Measurements from ENCODE around the gene ZFX. TPM values are rescaled to one million over a fixed set of nuclear protein-coding genes. Genes with fewer than 3 reads are reported as not detected.
A peak's percentile ranks its signal among the peaks of the same experiment; 100 is the strongest.

The ZFX gene
- total RNA-seq, 1 donor from 2014 or later: 49.9 TPM

- peaks cover 22% of the 10 kb centered on the region for H3K36me3 Mint-ChIP-seq (ENCODE audit: low read depth)
- no peak overlapping the region for H3K27ac Mint-ChIP-seq
- no peak for DNase-seq
- no peak overlapping the region for H3K4me3 Mint-ChIP-seq
- no peaks in the 10 kb centered on the region for H3K27me3 Mint-ChIP-seq
- no peaks in the 10 kb centered on the region for H3K9me3 Mint-ChIP-seq
- intact Hi-C loops (cut with micrococcal nuclease): no loop called here
- peaks cover 14% of the 10 kb centered on the region for H3K4me1 Mint-ChIP-seq
Observed at GRCh38 chrX:24196509-24196908, 47.0 kb downstream of the ZFX start.

DNA sequence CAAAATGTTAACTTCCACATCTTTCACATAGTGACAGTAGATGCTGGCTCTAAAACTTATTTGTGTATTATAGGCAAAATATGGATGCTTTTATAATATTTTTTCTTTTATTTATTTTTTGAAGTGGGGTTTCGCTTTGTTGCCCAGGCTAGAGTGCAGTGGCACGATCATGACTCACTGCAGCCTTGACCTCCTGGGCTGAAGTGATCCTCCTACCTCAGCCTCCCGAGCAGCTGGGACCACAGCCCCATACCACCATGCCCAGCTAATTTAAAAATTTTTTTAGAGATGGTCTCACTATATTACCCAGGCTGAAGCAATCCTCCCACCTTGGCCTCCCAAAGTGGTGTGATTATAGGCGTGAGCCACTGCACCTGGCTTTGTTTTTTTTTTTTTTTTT is 48.6 kb downstream of the ZFX start:
- DNase-seq: no peak
- intact Hi-C loops (cut with micrococcal nuclease): no loop called here
- no peak overlapping the region for H3K4me3 Mint-ChIP-seq
- peaks cover 26% of the 10 kb centered on the region for H3K4me1 Mint-ChIP-seq
- H3K9me3 Mint-ChIP-seq: no peaks in the 10 kb centered on the region
- H3K36me3 Mint-ChIP-seq (ENCODE audit: low read depth): peaks cover 25% of the 10 kb centered on the region
- no peaks in the 10 kb centered on the region for H3K27me3 Mint-ChIP-seq
- H3K27ac Mint-ChIP-seq: no peak overlapping the region

- peaks cover 25% of the 10 kb centered on the region for H3K36me3 Mint-ChIP-seq (ENCODE audit: low read depth)
- intact Hi-C loops (cut with micrococcal nuclease): loop anchor here (5.0 kb wide), 1 partner anchor 48 kb away; no protein-coding TSS in a partner anchor
- H3K4me3 Mint-ChIP-seq: no peak overlapping the region
- peak overlapping the region; percentile 29 for H3K27ac Mint-ChIP-seq
- DNase-seq: no peak
- no peaks in the 10 kb centered on the region for H3K27me3 Mint-ChIP-seq
- H3K4me1 Mint-ChIP-seq: peaks cover 28% of the 10 kb centered on the region
- no peaks in the 10 kb centered on the region for H3K9me3 Mint-ChIP-seq
Observed at GRCh38 chrX:24200133-24200532, 50.6 kb downstream of the ZFX start.

DNA sequence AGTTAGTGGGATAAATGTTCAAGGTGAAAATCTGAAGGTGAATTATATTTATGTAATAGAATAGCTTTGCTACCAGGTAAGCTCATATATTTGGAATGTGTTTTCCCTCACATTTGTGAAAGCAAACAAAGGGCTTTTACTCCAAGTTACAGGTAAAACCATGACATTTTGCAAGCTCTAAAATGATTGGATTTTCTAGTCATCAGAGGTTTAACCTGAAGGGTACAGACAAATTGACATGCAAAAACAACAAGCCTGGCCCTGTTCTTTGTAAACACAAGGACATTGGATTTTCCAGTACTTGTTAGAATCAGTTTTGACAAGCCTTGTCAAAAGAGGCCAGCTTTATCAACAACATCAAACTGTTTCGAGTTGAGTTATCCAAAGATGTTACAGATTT is 51.7 kb downstream of the ZFX start:
- peaks cover 28% of the 10 kb centered on the region for H3K4me1 Mint-ChIP-seq

GRCh38 chrX:24202465-24203031 is 53.0 kb downstream of the ZFX start:
- no peak for DNase-seq
- Mint-ChIP-seq H3K4me3 (no peak overlapping the region), H3K27ac (peak overlapping the region; percentile 30), H3K27me3 (no peaks in the 10 kb centered on the region), H3K36me3 (ENCODE audit: low read depth) (peaks cover 18% of the 10 kb centered on the region), H3K9me3 (no peaks in the 10 kb centered on the region), H3K4me1 (peaks cover 28% of the 10 kb centered on the region)
- intact Hi-C loops (cut with micrococcal nuclease): loop anchor here (5.0 kb wide), 1 partner anchor 50 kb away; no protein-coding TSS in a partner anchor

More for the DNA sequence above, 51.7 kb downstream of the ZFX start:
- Mint-ChIP-seq H3K27ac (no peak overlapping the region), H3K9me3 (no peaks in the 10 kb centered on the region), H3K27me3 (no peaks in the 10 kb centered on the region), H3K36me3 (ENCODE audit: low read depth) (peaks cover 21% of the 10 kb centered on the region), H3K4me3 (no peak overlapping the region)
- intact Hi-C loops (cut with micrococcal nuclease): loop anchor here (5.0 kb wide), 1 partner anchor 49 kb away; no protein-coding TSS in a partner anchor
- DNase-seq: no peak

DNA sequence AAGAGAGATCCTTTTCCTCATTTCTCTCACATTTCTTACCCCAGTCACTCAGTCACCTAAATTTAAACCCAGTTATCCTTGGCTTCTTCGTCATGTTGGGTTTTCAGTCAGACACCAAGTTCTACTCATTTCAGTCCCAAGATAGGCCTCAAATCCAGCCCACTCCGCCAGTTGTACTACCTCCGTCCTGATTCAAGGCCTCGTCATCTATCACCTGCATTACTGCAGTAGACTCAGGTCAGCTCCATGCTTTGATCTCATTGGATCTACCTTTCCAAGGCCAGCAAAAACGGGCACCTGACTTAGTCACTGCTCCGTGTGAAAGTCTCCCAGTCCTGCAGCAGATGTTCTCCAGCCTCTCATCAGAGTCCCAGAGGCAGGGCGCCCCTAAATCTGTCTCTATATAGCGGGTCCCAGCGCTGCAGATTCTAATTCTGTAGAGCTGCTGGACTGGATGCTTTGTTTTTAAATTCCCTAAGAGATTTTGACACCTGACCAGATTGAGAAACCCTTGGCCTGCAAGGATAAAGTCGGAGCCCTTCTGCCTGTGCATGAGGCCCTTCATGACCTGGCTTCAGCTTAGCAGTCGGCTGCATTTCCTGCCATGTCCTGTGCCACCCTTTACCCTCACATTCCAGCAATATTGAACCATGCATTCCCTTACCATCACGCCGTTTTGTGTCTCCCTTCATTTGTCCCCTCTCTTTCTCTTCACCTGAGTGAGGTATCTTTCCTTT is 53.7 kb downstream of the ZFX start:
- peaks cover 28% of the 10 kb centered on the region for H3K4me1 Mint-ChIP-seq
- DNase-seq: no peak

GRCh38 chrX:24204331-24204730 is 54.8 kb downstream of the ZFX start:
- H3K4me3 Mint-ChIP-seq: no peak overlapping the region
- no peak for DNase-seq
- no peaks in the 10 kb centered on the region for H3K27me3 Mint-ChIP-seq
- H3K36me3 Mint-ChIP-seq (ENCODE audit: low read depth): peaks cover 17% of the 10 kb centered on the region
- intact Hi-C loops (cut with micrococcal nuclease): loop anchor here (5.0 kb wide), 1 partner anchor 52 kb away; no protein-coding TSS in a partner anchor
- H3K4me1 Mint-ChIP-seq: peaks cover 22% of the 10 kb centered on the region
- no peak overlapping the region for H3K27ac Mint-ChIP-seq
- H3K9me3 Mint-ChIP-seq: no peaks in the 10 kb centered on the region

More for the DNA sequence above, 53.7 kb downstream of the ZFX start:
- Mint-ChIP-seq H3K4me3 (no peak overlapping the region), H3K9me3 (no peaks in the 10 kb centered on the region), H3K27ac (no peak overlapping the region), H3K36me3 (ENCODE audit: low read depth) (peaks cover 23% of the 10 kb centered on the region), H3K27me3 (no peaks in the 10 kb centered on the region)
- intact Hi-C loops (cut with micrococcal nuclease): loop anchor here (5.0 kb wide), 1 partner anchor 51 kb away; no protein-coding TSS in a partner anchor

DNA sequence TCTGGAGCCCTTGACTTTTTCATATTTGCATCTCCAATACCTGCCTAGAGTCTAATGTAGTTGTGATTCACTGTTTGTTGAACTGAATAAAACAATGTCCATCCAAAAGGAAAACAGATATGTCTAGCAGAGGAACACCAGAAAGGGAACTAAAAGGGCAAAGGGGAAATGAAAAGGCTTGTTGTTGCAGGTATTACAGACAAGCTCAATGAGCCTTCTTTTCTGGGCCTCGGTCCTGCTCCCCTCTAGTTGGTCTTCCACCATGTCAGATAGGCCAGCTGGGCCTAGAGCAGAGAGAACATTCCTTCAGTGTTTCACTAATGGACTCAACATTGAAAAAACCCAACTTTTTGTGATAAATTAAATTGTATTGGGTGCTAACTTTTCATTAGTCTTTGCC is 55.4 kb downstream of the ZFX start:
- Mint-ChIP-seq H3K36me3 (ENCODE audit: low read depth) (peaks cover 17% of the 10 kb centered on the region), H3K9me3 (no peaks in the 10 kb centered on the region), H3K4me3 (no peak overlapping the region), H3K27ac (no peak overlapping the region), H3K4me1 (peaks cover 20% of the 10 kb centered on the region), H3K27me3 (no peaks in the 10 kb centered on the region)
- intact Hi-C loops (cut with micrococcal nuclease): loop anchor here (5.0 kb wide), 1 partner anchor 53 kb away; no protein-coding TSS in a partner anchor
- DNase-seq: no peak

GRCh38 chrX:24207826-24208225 is 58.3 kb downstream of the ZFX start:
- intact Hi-C loops (cut with micrococcal nuclease): no loop called here
- Mint-ChIP-seq H3K4me3 (no peak overlapping the region), H3K27me3 (no peaks in the 10 kb centered on the region), H3K4me1 (peaks cover 6% of the 10 kb centered on the region), H3K9me3 (no peaks in the 10 kb centered on the region), H3K36me3 (ENCODE audit: low read depth) (peaks cover 15% of the 10 kb centered on the region), H3K27ac (no peak overlapping the region)
- no peak for DNase-seq

DNA sequence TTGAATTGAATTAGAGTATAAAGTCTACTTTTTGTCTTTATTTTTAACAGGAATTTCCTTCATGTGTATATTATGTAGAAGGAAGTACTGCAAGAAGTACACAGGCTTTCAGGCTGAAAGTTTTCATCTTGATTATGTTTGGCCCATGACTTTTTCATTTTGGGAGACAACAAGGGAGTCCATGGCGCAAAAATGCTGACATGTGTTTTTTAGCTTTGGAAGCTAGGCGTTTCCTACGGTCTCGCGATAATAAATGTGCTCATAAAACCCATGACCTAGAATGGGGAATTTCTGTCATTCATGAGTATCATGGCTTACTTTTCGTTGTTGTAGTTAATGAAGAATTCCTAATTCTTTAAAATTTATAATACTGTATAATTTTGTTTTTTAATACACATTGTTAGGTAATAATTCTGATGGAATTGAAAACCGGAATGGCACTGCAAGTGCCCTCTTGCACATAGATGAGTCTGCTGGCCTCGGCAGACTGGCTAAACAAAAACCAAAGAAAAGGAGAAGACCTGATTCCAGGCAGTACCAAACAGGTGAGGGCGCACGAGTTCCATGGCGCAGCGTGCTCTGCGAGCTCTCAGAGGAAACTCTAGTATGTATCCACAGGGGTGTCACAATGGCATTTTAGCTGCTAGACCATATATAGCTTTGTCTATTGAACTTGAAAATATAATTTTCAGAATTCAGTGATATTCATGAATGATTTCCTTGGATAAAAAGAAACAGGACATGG is 59.1 kb downstream of the ZFX start:
- intact Hi-C loops (cut with micrococcal nuclease): no loop called here
- no peaks in the 10 kb centered on the region for H3K9me3 Mint-ChIP-seq
- H3K4me1 Mint-ChIP-seq: peaks cover under 1% of the 10 kb centered on the region
- H3K27me3 Mint-ChIP-seq: no peaks in the 10 kb centered on the region
- H3K27ac Mint-ChIP-seq: no peak overlapping the region
- H3K36me3 Mint-ChIP-seq (ENCODE audit: low read depth): peaks cover 13% of the 10 kb centered on the region
- no peak for DNase-seq
- H3K4me3 Mint-ChIP-seq: no peak overlapping the region

DNA sequence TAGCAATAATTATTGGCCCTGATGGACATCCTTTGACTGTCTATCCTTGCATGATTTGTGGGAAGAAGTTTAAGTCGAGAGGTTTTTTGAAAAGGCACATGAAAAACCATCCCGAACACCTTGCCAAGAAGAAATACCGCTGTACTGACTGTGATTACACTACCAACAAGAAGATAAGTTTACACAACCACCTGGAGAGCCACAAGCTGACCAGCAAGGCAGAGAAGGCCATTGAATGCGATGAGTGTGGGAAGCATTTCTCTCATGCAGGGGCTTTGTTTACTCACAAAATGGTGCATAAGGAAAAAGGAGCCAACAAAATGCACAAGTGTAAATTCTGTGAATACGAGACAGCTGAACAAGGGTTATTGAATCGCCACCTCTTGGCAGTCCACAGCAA is 60.7 kb downstream of the ZFX start:
- intact Hi-C loops (cut with micrococcal nuclease): no loop called here
- no peaks in the 10 kb centered on the region for H3K9me3 Mint-ChIP-seq
- H3K4me1 Mint-ChIP-seq: no peaks in the 10 kb centered on the region
- H3K27ac Mint-ChIP-seq: no peak overlapping the region
- H3K4me3 Mint-ChIP-seq: no peak overlapping the region
- no peak for DNase-seq
- H3K27me3 Mint-ChIP-seq: no peaks in the 10 kb centered on the region
- H3K36me3 Mint-ChIP-seq (ENCODE audit: low read depth): peaks cover 16% of the 10 kb centered on the region

- Mint-ChIP-seq H3K4me3 (no peak overlapping the region), H3K27ac (no peak overlapping the region), H3K27me3 (no peaks in the 10 kb centered on the region), H3K4me1 (no peaks in the 10 kb centered on the region), H3K36me3 (ENCODE audit: low read depth) (peaks cover 11% of the 10 kb centered on the region), H3K9me3 (no peaks in the 10 kb centered on the region)
- DNase-seq: no peak
- intact Hi-C loops (cut with micrococcal nuclease): no loop called here
Observed at GRCh38 chrX:24214568-24214967, 65.0 kb downstream of the ZFX start.

DNA sequence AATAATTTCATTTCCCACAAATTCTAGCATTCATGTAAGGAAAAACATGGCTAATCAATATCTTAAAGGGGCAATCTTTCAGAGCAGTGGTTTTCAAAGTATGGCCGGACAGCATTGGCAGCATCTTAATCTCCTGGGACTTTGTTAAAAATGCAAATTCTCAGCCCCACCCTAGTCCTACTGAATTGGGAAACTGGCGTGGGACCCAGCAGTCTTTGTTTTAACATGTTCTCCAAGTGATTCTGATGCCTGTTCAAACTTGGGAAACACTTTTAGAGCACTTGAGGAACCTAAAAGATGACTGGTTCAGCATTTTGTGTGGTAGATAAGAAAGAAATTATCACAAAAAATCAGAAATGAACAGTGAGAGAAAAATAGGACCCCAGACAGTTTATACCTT is 65.7 kb downstream of the ZFX start:
- H3K27me3 Mint-ChIP-seq: no peaks in the 10 kb centered on the region
- no peak overlapping the region for H3K27ac Mint-ChIP-seq
- intact Hi-C loops (cut with micrococcal nuclease): no loop called here
- no peaks in the 10 kb centered on the region for H3K9me3 Mint-ChIP-seq
- no peak for DNase-seq
- H3K4me1 Mint-ChIP-seq: no peaks in the 10 kb centered on the region
- H3K36me3 Mint-ChIP-seq (ENCODE audit: low read depth): peaks cover 9% of the 10 kb centered on the region
- H3K4me3 Mint-ChIP-seq: no peak overlapping the region

DNA sequence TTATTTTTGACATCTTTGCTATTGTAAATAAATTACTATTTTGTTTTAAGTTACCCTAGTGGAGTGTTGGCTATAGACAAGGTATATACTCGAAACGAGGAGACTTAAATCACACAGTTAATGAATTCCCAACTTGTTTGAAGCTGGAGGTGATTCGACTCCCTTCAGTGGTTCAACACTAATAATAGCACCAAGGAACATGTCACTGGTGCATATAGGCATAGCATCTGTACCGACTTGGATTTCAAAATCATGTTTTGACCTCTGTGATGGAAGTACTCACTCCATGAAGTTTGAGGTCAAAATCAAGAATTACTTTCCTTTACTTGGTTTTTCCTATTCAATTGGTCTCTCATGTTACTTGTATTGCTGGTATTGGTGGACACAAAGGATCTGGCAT is 66.5 kb downstream of the ZFX start:
- no peaks in the 10 kb centered on the region for H3K4me1 Mint-ChIP-seq
- DNase-seq: no peak
- H3K4me3 Mint-ChIP-seq: no peak overlapping the region
- no peaks in the 10 kb centered on the region for H3K9me3 Mint-ChIP-seq
- H3K27me3 Mint-ChIP-seq: no peaks in the 10 kb centered on the region
- peaks cover 5% of the 10 kb centered on the region for H3K36me3 Mint-ChIP-seq (ENCODE audit: low read depth)
- no peak overlapping the region for H3K27ac Mint-ChIP-seq
- intact Hi-C loops (cut with micrococcal nuclease): no loop called here

Data from activated CD4-positive, alpha-beta T cell treated with anti-CD3 and anti-CD28 coated beads, Interleukin-2, amount 10 ng/mL, durations not matched to agents 24 days and 14 days (primary cell).